ENCODE results near the gene PATL1. TPM values are rescaled to one million over a fixed set of nuclear protein-coding genes. Genes with fewer than 3 reads are reported as not detected.
"Not testable (repeated sequence)": the region's sequence is repeated elsewhere in the genome, so short reads cannot be mapped to it uniquely, and the experiment has no call there.

Gene PATL1
- total and polyA plus RNA-seq, 8 donors: 4.5 to 12.9 (median 7.2) TPM

DNA sequence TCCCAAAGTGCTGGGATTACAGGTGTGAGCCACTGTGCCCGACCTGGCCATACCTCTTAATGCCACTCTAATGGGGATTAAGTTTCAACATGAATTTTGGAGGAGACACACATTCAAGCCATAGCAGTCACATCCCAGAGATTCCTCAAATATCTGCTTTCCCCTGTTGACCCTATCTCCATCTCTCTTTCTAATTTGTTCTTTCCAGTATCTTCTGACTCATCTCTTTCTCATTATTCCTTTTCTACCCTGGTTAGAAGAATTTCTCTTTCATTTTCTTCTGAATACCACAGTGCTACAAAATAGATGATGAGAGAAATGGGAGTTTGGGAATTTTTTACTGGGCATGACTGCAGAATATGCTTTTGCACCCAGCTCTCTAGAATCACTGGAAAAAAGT, 39.7 kb upstream of the PATL1 start:
- ATAC-seq (no peak), DNase-seq (no peak), FAIRE-seq (no peak)
- Histone ChIP-seq H3K9me3 (no peaks in the 10 kb centered on the region), H3K27me3 (no peaks in the 10 kb centered on the region), H3K27ac (no peak overlapping the region), H3K36me3 (no peaks in the 10 kb centered on the region), H3K4me3 (no peak overlapping the region), H3K4me1 (no peaks in the 10 kb centered on the region)
- WGBS, 2 donors: 47 to 74% methylated on average over 1 of the region's 1 CpG
- intact Hi-C loops (cut with DNase I): no loop called here
- no peak for TF ChIP-seq CTCF (IDR thresholded peaks at IDR 0.05)

DNA sequence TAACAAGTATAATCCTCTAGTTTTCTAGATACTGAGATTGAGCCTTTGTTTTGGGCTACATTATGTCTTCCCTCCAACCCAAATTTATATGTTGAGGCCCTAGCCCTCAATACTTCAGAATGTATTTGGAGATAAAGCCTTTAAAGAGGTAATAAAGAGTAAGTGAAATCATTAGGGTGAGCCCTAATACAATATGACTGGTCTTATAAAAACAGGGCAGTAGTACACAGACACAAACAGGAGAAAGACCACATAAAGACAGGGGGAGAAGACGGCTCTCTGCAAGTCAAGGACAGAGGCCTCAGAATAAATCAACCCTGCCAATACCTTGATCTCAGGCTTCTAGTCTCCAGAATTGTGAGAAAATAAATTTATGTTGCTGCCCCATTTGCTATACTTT, 38.5 kb upstream of the PATL1 start:
- H3K36me3 ChIP-seq: no peaks in the 10 kb centered on the region
- no peak for ATAC-seq
- no peak for TF ChIP-seq CTCF (IDR thresholded peaks at IDR 0.05)
- 71 to 86% methylated on average over 1 of the region's 1 CpG for WGBS, 2 donors
- H3K9me3 ChIP-seq: no peaks in the 10 kb centered on the region
- no peaks in the 10 kb centered on the region for H3K4me1 ChIP-seq
- no peaks in the 10 kb centered on the region for H3K27me3 ChIP-seq
- no peak for FAIRE-seq
- no peak for DNase-seq
- intact Hi-C loops (cut with DNase I): no loop called here
- no peak overlapping the region for H3K4me3 ChIP-seq
- no peak overlapping the region for H3K27ac ChIP-seq

DNA sequence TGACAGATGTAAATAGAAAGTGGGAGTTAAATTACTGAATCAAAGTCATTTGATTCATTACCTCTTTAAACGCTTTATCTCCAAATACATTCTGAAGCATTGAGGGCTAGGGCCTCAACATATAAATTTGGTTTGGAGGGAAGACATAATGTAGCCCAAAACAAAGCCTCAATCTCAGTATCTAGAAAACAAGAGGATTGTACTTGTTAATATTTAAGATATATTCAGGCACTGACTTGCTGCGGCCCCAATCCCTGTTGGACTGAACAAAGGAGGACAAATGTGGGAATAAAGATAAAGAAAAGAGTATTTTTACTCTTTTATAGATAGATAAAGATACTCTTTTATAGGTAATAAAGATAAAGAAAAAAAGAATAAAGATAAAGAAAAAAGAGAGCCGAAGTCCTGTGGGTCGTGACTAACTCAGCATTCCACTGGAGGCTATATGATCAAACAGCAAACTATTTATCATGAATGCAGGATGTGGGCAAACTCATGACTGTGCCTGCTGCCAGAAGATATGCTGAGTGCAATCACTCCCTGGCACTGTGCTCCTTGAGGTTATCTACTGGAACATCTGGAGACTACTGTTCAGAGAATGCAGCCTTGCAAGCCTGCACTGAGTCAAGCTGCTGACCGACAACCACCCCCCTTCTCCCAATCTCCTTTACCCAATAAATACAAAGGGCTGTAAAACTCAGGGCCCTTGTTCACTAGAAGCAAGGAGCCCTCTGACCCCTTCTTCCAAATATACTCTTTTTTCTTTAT, 37.9 kb upstream of the PATL1 start:
- ATAC-seq: peak in 1 of 4 donors; percentile 38
- no peak for TF ChIP-seq CTCF (IDR thresholded peaks at IDR 0.05)
- no peaks in the 10 kb centered on the region for H3K9me3 ChIP-seq
- intact Hi-C loops (cut with DNase I): no loop called here
- H3K27ac ChIP-seq: no peak overlapping the region
- no peak overlapping the region for H3K4me3 ChIP-seq
- no peaks in the 10 kb centered on the region for H3K36me3 ChIP-seq
- 75 to 80% methylated on average over 5 of the region's 5 CpGs for WGBS, 2 donors
- H3K4me1 ChIP-seq: no peaks in the 10 kb centered on the region
- DNase-seq: no peak
- FAIRE-seq: no peak
- no peaks in the 10 kb centered on the region for H3K27me3 ChIP-seq

DNA sequence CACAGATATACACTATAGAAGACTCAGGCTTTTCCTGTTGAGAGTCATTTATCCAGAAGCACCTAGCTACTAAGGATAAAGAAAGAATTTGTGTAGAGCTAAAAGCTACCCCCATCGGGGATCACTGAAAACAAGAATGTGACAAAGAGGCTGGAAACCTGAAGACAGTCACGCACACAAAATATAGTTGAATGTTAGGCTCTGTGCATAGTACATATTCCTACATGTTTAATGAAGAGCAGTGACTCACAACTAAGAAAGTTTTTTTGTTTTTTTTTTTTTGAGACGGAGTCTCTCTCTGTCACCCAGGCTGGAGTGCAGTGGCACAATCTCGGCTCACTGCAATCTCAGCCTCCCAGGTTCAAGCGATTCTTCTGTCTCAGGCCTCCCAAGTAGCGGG, 36.5 kb upstream of the PATL1 start:
- intact Hi-C loops (cut with DNase I): no loop called here
- DNase-seq: no peak

GRCh38 chr11:59703515-59703914, 34.7 kb upstream of the PATL1 start:
- FAIRE-seq; H3K36me3 ChIP-seq; intact Hi-C loops (cut with DNase I); DNase-seq; ATAC-seq; H3K9me3 ChIP-seq; H3K4me1 ChIP-seq; H3K27me3 ChIP-seq; H3K4me3 ChIP-seq; H3K27ac ChIP-seq: not testable (repeated sequence)
- WGBS, 2 donors: 81 to 100% methylated on average over 1 of the region's 1 CpG

More for the DNA sequence above, 36.5 kb upstream of the PATL1 start:
- H3K36me3 ChIP-seq: no peaks in the 10 kb centered on the region
- ATAC-seq (no peak), FAIRE-seq (no peak)
- no peak overlapping the region for H3K27ac ChIP-seq
- no peaks in the 10 kb centered on the region for H3K27me3 ChIP-seq
- H3K4me1 ChIP-seq: no peaks in the 10 kb centered on the region
- TF ChIP-seq CTCF (IDR thresholded peaks at IDR 0.05): no peak
- H3K4me3 ChIP-seq: no peak overlapping the region
- no peaks in the 10 kb centered on the region for H3K9me3 ChIP-seq
- WGBS, 2 donors: 86 to 93% methylated on average over 6 of the region's 6 CpGs

DNA sequence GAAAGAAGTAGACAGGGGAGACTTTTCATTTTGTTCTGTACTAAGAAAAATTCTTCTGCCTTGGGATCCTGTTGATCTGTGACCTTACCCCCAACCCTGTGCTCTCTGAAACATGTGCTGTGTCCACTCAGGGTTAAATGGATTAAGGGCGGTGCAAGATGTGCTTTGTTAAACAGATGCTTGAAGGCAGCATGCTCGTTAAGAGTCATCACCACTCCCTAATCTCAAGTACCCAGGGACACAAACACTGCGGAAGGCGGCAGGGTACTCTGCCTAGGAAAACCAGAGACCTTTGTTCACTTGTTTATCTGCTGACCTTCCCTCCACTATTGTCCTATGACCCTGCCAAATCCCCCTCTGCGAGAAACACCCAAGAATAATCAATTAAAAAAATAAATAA, 31.3 kb upstream of the PATL1 start:
- ATAC-seq; H3K27ac ChIP-seq; H3K9me3 ChIP-seq; H3K27me3 ChIP-seq; H3K4me3 ChIP-seq; FAIRE-seq; DNase-seq; H3K36me3 ChIP-seq; intact Hi-C loops (cut with DNase I); H3K4me1 ChIP-seq: not testable (repeated sequence)
- 53 to 58% methylated on average over 4 of the region's 5 CpGs for WGBS, 2 donors

Data from pancreas (tissue), 10 donors.